ENCODE measurements around the gene TMEM131. TPM values are rescaled to one million over a fixed set of nuclear protein-coding genes. Genes with fewer than 3 reads are reported as not detected.

The TMEM131 gene
- total and polyA plus RNA-seq, 2 experiments from 2014 or later, result 9.2 to 22.7 TPM

- H4K20me1 ChIP-seq (replicated peaks; ENCODE audit: insufficient read depth), result no peaks in the 10 kb centered on the region
- H3K36me3 ChIP-seq (ENCODE audit: insufficient read depth), result no peaks in the 10 kb centered on the region
- peaks cover 31% of the 10 kb centered on the region for H3K4me1 Mint-ChIP-seq
- no peak overlapping the region for H3K4me2 ChIP-seq
- peaks cover 5% of the 10 kb centered on the region; the same call in 1 of the 3 replicates for H3K9me3 Mint-ChIP-seq
- no peak overlapping the region for H3K4me3 Mint-ChIP-seq
- H3K27ac Mint-ChIP-seq, result no peak overlapping the region
- H3K4me3 ChIP-seq, result no peak overlapping the region
- peaks cover 13% of the 10 kb centered on the region for H3K27me3 Mint-ChIP-seq (ENCODE audit: insufficient read depth, low read depth, poor library complexity)
- H3K27ac ChIP-seq (ENCODE audit: low read depth), result no peak overlapping the region
- no peaks in the 10 kb centered on the region for H3K4me1 ChIP-seq (ENCODE audit: insufficient read depth)
- ATAC-seq, result no peak
- H3K9me2 ChIP-seq (ENCODE audit: insufficient read depth), result 0 out of 2 replicates have a peak, but pooled peaks cover 5% of the 10 kb centered on the region
- TF ChIP-seq, protein P1, sequence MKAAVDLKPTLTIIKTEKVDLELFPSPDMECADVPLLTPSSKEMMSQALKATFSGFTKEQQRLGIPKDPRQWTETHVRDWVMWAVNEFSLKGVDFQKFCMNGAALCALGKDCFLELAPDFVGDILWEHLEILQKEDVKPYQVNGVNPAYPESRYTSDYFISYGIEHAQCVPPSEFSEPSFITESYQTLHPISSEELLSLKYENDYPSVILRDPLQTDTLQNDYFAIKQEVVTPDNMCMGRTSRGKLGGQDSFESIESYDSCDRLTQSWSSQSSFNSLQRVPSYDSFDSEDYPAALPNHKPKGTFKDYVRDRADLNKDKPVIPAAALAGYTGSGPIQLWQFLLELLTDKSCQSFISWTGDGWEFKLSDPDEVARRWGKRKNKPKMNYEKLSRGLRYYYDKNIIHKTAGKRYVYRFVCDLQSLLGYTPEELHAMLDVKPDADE (IDR thresholded peaks at IDR 0.05), result no peak
- TF ChIP-seq, protein P2, sequence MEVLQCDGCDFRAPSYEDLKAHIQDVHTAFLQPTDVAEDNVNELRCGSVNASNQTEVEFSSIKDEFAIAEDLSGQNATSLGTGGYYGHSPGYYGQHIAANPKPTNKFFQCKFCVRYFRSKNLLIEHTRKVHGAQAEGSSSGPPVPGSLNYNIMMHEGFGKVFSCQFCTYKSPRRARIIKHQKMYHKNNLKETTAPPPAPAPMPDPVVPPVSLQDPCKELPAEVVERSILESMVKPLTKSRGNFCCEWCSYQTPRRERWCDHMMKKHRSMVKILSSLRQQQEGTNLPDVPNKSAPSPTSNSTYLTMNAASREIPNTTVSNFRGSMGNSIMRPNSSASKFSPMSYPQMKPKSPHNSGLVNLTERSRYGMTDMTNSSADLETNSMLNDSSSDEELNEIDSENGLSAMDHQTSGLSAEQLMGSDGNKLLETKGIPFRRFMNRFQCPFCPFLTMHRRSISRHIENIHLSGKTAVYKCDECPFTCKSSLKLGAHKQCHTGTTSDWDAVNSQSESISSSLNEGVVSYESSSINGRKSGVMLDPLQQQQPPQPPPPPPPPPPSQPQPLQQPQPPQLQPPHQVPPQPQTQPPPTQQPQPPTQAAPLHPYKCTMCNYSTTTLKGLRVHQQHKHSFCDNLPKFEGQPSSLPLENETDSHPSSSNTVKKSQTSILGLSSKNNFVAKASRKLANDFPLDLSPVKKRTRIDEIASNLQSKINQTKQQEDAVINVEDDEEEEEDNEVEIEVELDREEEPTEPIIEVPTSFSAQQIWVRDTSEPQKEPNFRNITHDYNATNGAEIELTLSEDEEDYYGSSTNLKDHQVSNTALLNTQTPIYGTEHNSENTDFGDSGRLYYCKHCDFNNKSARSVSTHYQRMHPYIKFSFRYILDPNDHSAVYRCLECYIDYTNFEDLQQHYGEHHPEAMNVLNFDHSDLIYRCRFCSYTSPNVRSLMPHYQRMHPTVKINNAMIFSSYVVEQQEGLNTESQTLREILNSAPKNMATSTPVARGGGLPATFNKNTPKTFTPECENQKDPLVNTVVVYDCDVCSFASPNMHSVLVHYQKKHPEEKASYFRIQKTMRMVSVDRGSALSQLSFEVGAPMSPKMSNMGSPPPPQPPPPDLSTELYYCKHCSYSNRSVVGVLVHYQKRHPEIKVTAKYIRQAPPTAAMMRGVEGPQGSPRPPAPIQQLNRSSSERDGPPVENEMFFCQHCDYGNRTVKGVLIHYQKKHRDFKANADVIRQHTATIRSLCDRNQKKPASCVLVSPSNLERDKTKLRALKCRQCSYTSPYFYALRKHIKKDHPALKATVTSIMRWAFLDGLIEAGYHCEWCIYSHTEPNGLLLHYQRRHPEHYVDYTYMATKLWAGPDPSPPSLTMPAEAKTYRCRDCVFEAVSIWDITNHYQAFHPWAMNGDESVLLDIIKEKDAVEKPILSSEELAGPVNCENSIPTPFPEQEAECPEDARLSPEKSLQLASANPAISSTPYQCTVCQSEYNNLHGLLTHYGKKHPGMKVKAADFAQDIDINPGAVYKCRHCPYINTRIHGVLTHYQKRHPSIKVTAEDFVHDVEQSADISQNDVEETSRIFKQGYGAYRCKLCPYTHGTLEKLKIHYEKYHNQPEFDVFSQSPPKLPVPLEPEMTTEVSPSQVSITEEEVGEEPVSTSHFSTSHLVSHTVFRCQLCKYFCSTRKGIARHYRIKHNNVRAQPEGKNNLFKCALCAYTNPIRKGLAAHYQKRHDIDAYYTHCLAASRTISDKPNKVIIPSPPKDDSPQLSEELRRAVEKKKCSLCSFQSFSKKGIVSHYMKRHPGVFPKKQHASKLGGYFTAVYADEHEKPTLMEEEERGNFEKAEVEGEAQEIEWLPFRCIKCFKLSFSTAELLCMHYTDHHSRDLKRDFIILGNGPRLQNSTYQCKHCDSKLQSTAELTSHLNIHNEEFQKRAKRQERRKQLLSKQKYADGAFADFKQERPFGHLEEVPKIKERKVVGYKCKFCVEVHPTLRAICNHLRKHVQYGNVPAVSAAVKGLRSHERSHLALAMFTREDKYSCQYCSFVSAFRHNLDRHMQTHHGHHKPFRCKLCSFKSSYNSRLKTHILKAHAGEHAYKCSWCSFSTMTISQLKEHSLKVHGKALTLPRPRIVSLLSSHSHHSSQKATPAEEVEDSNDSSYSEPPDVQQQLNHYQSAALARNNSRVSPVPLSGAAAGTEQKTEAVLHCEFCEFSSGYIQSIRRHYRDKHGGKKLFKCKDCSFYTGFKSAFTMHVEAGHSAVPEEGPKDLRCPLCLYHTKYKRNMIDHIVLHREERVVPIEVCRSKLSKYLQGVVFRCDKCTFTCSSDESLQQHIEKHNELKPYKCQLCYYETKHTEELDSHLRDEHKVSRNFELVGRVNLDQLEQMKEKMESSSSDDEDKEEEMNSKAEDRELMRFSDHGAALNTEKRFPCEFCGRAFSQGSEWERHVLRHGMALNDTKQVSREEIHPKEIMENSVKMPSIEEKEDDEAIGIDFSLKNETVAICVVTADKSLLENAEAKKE (CRISPR knock-in tag; IDR thresholded peaks at IDR 0.05), result no peak
- no peak for TF ChIP-seq EZH2 (IDR thresholded peaks at IDR 0.05; ENCODE audit: low read depth, unreplicated experiment)
- TF ChIP-seq EZH2phosphoT487 (IDR thresholded peaks at IDR 0.05; ENCODE audit: unreplicated experiment), result no peak
- no peak for TF ChIP-seq NANOG (IDR thresholded peaks at IDR 0.05; ENCODE audit: borderline replicate concordance)
- no peak for TF ChIP-seq CREB1 (CRISPR knock-in tag; IDR thresholded peaks at IDR 0.05; ENCODE audit: low read depth)
- TF ChIP-seq REST (IDR thresholded peaks at IDR 0.05; ENCODE audit: unreplicated experiment), result no peak
- no peak for TF ChIP-seq ZNF114 (CRISPR knock-in tag; IDR thresholded peaks at IDR 0.05)
- TF ChIP-seq POLR2AphosphoS5 (IDR thresholded peaks at IDR 0.05; ENCODE audit: low read depth), result no peak
- TF ChIP-seq STAT1 (IDR thresholded peaks at IDR 0.05; ENCODE audit: unreplicated experiment), result no peak
- TF ChIP-seq CTCF (conservative IDR thresholded peaks at IDR 0.05; ENCODE audit: low read depth in 2 of 2), result no peak
- TF ChIP-seq ZNF331 (CRISPR knock-in tag; IDR thresholded peaks at IDR 0.05; ENCODE audit: low read depth), result no peak
- no peak for TF ChIP-seq JUNB (IDR thresholded peaks at IDR 0.05; ENCODE audit: unreplicated experiment)
- no peaks in the 10 kb centered on the region for H3K36me3 Mint-ChIP-seq (ENCODE audit: low read depth)
- H3F3A ChIP-seq (replicated peaks; ENCODE audit: low read depth), result no peaks in the 10 kb centered on the region
- no peaks in the 10 kb centered on the region for H3K27me3 ChIP-seq (ENCODE audit: insufficient read depth)
- no peaks in the 10 kb centered on the region for H3K79me2 ChIP-seq (replicated peaks; ENCODE audit: insufficient read depth)
- peak overlapping the region; percentile 47; the same call in 1 of the 2 replicates for H2AFZ ChIP-seq
- DNase-seq (ENCODE audit: low spot score), result no peak
Observed at GRCh38 chr2:98040331-98040939, 44.7 kb upstream of the TMEM131 start.
